Caki2 (cell line): ENCODE measurements around the gene HLA-F. TPM values are rescaled to one million over a fixed set of nuclear protein-coding genes. Genes with fewer than 3 reads are reported as not detected.

ENCODE experiments used
- DNase-seq: peaks from one replicate; pipeline ENCODE4 v3.0.0-alpha.2; 2015; ENCODE audit warnings: low read depth
- in situ Hi-C: cut with HindIII; loops from 2 replicates; pipeline ENCODE4 v1.10.0; 2016; ENCODE audit warnings: low sequenced_read_pairs, low pct_unique_long_range_greater_than_20kb, mixed read lengths
- total RNA-seq: library from RNA; depleted of rRNA; stranded (reverse); fragments of >200 nt; shearing (Covaris generic); gene quantifications from 2 replicates; pipeline ENCODE4 v1.2.3, GENCODE V29; 2014; ENCODE audit warnings: low replicate concordance

The HLA-F gene
- total RNA-seq, 1 experiment from 2014 or later = 59.2 TPM

DNA sequence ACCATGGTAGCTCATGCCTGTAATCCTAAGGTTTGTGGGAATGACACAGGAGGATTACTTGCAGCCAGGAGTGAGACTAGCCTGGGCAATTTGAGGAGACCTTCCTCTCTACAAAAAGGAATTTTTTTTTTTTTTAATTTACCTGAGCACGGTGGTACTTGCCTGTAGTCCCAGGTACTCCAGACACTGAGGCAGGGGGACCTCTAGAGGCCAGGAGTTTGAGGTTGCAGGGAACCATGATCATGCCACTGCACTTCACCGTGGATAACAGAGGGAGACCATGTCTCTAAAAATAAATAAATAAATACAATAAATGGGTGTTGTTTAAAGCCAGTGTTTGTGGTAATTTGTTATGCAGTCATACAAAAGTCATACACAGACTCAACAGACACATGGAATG lies 2.4 kb upstream of the HLA-F start:
- in situ Hi-C loops = no loop called here
- DNase-seq = no peak

- no peak for DNase-seq
- in situ Hi-C loops = no loop called here
These were observed 693 bp downstream of the HLA-F start for GRCh38 chr6:29723666-29724588.

DNA sequence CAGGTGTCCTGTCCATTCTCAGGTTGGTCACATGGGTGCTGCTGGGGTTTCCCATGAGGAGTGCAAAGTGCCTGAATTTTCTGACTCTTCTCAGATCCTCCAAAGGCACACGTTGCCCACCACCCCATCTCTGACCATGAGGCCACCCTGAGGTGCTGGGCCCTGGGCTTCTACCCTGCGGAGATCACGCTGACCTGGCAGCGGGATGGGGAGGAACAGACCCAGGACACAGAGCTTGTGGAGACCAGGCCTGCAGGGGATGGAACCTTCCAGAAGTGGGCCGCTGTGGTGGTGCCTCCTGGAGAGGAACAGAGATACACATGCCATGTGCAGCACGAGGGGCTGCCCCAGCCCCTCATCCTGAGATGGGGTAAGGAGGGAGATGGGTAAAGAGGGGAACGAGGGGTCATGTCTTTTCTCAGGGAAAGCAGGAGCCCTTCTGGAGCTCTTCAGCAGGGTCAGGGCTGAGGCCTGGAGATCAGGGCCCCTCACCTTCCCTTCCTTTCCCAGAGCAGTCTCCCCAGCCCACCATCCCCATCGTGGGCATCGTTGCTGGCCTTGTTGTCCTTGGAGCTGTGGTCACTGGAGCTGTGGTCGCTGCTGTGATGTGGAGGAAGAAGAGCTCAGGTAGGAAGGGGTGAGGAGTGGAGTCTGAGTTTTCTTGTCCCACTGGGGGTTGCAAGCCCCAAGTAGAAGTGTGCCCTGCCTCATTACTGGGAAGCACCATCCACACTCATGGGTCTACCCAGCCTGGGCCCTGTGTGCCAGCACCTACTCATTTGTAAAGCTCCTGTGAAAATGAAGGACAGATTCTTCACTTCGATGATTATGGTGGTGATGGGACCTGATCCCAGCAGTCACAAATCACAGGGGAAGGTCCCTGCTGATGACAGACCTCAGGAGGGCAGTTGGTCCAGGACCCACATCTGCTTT lies 2.0 kb downstream of the HLA-F start:
- in situ Hi-C loops = no loop called here
- DNase-seq = no peak

DNA sequence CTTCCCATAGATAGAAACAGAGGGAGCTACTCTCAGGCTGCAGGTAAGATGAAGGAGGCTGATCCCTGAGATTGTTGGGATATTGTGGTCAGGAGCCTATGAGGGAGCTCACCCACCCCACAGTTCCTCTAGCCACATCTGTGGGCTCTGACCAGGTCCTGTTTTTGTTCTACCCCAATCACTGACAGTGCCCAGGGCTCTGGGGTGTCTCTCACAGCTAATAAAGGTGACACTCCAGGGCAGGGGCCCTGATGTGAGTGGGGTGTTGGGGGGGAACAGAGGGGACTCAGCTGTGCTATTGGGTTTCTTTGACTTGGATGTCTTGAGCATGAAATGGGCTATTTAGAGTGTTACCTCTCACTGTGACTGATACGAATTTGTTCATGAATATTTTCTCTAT lies 2.8 kb downstream of the HLA-F start:
- in situ Hi-C loops = no loop called here
- DNase-seq = no peak

GRCh38 chr6:29726571-29727194 lies 3.4 kb downstream of the HLA-F start:
- in situ Hi-C loops = no loop called here
- no peak for DNase-seq

- no peak for DNase-seq
- in situ Hi-C loops = no loop called here
These were observed 4.4 kb downstream of the HLA-F start for GRCh38 chr6:29727637-29728036.

- in situ Hi-C loops = no loop called here
- DNase-seq = no peak
These were observed 5.1 kb downstream of the HLA-F start for GRCh38 chr6:29728173-29728874.

GRCh38 chr6:29728875-29729270 lies 5.6 kb downstream of the HLA-F start:
- in situ Hi-C loops = no loop called here
- DNase-seq = no peak

DNA sequence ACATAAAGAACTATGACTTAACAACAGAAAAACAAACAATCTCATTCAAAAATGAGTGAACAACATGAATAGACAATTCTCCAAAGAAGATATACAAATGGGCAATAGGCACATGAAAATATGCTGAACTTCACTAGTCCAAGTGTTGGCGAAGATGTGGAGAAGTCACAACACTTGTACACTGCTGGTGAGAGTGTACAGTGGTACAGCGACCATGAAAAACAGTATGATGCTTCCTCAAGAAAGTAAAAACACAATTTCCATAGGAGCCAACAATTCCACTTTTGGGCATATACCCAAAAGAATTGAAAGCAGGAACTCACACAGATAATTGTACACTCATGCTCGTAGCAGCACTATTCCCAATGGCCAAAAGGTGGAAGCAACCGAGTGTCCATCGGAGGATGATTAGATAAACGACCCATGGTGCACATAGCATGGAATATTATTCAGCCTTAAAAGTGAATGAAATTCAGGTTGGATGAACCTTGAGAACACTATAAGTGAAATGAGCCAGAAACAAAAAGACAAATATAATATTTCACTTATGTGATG lies 6.6 kb downstream of the HLA-F start:
- DNase-seq = no peak
- in situ Hi-C loops = no loop called here

GRCh38 chr6:29730575-29731126 lies 7.4 kb downstream of the HLA-F start:
- DNase-seq = no peak
- in situ Hi-C loops = no loop called here

GRCh38 chr6:29731281-29731680 lies 8.0 kb downstream of the HLA-F start:
- DNase-seq = no peak
- in situ Hi-C loops = no loop called here

GRCh38 chr6:29733057-29733456 lies 9.8 kb downstream of the HLA-F start:
- in situ Hi-C loops = no loop called here
- no peak for DNase-seq

DNA sequence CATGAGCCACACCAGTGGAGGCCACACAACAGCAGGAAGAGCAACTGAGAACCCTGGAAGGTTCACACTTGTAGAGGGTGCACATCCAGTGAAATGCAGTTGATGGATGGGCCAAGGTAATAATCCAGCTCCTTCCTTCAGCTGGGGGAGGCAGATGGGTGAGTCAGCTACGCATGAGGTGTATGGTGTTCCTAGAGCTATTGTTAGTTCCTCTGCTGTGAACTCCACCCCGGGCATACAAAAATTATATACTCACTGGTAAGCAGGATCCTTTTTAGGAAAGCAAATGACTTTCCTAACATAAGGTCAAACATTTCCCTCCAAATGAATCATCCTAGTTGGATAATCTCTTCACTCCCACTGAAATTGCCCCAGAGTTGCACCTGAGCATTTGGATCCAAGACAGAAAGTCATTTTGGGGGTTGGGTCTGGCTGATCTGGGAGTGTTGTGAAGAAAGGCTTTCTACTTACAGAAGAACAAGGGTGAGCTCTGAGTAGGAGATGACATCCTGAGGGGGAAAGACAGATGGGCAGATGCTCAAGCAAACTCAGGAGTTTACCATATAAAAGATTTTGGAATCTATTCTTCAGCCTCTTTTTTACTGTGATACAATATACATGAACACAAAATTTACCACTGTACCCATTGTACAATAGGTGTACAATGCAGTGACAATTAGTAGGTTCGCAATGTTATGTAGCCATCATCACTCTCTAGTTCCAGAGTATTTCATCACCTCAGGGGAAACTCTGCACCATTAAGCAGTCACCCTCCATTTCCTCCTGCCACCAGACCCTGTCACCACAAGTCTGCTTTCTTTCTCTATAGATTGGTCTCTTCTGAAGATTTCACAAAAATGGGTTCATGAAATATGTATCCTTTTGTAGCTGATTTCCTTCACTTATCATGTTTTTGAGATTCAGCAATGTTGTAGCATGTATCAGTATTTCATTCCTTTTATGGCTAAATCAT lies 11.1 kb downstream of the HLA-F start:
- no peak for DNase-seq
- in situ Hi-C loops = no loop called here

DNA sequence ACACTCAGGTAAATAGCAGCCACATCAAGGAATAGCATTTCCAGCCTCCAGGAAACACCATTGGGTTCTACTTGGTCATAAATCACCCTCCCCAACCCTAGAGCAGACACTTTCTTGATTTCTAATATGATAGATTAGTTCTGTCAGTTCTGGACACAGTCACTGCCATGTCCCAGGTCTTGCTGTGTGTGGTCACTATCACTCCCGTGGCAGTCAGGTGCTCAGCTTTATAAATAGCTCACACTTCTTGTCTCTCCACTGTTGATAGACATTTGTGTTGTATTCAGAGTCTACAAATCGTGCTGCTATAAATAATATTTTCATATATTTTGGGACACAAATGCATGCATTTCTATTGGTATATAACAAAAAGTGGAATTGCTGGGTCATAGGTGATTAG lies 13.3 kb downstream of the HLA-F start:
- in situ Hi-C loops = no loop called here
- DNase-seq = no peak

DNA sequence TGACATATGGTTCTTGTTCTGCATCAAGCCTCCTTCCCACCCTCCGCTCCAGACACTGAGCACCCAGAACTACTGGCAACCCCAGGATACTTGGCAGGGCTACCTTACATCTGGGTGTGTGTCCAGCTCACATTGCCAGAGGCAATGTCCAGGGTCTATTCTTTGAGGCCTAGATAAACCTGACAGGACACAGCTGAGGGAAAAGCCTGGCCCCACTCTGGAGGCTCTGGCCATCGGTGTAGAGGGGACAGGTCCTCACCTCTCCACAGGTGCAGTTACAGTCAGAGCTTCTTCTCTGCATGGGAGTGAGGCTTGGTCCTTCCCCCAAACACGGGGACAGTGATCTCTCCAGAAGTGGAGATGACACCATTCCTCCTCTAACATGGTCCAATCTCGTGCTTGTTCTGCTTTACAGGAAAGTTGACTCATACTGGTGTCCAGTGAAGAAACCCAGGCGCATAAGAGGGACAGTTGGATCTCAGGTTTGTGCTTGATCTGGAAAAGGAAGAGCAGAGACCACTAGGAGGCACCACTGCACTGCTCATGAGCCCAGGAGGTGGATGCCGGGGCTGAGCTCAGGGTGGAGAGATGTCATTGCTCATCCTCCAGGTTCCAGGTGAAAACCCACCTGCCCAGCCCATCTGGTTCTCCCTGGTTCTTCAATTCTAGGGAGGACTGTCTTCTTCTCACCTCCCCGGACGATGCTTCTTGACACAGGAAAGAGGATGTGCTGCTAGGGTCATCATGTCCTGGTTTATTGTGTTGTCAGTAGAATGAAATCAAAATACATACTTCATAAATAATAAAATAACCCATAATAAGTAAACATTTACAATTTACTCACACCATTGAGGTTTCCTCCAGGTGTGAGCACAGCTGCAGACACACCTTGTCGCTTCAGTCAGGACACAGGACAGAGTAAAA lies 14.7 kb downstream of the HLA-F start:
- DNase-seq = peak; percentile 68
- in situ Hi-C loops = no loop called here
